Stromal cell of bone marrow (primary cell): ENCODE data around the gene CIB4.
A peak's percentile ranks its signal among the peaks of the same experiment; 100 is the strongest.

Source experiments
- DNase-seq: peaks from one replicate; pipeline ENCODE4 v3.0.0-alpha.2; 2012; ENCODE audit warnings: low read depth

The CIB4 gene

GRCh38 chr2:26606847-26607190, 34.3 kb downstream of the CIB4 start:
- no peak for DNase-seq

- no peak for DNase-seq
Observed at GRCh38 chr2:26605999-26606846, 34.9 kb downstream of the CIB4 start.

- DNase-seq, result peak; percentile 18
Observed at GRCh38 chr2:26605195-26605998, 35.8 kb downstream of the CIB4 start.

GRCh38 chr2:26602575-26602974, 38.6 kb downstream of the CIB4 start:
- DNase-seq, result no peak

GRCh38 chr2:26599387-26599786, 41.8 kb downstream of the CIB4 start:
- DNase-seq, result no peak

- no peak for DNase-seq
Observed at GRCh38 chr2:26598996-26599373, 42.2 kb downstream of the CIB4 start.

- DNase-seq, result no peak
Observed at GRCh38 chr2:26598336-26598995, 42.7 kb downstream of the CIB4 start.

GRCh38 chr2:26597197-26597596, 44.0 kb downstream of the CIB4 start:
- DNase-seq, result no peak

- DNase-seq, result no peak
Observed at GRCh38 chr2:26595146-26595545, 46.0 kb downstream of the CIB4 start.

- no peak for DNase-seq
Observed at GRCh38 chr2:26591619-26592505, 49.3 kb downstream of the CIB4 start.

GRCh38 chr2:26590980-26591618, 50.1 kb downstream of the CIB4 start:
- DNase-seq, result no peak

GRCh38 chr2:26590508-26590907, 50.7 kb downstream of the CIB4 start:
- DNase-seq, result no peak

- no peak for DNase-seq
Observed at GRCh38 chr2:26588576-26588975, 52.6 kb downstream of the CIB4 start.

- DNase-seq, result no peak
Observed at GRCh38 chr2:26587994-26588393, 53.2 kb downstream of the CIB4 start.

GRCh38 chr2:26585966-26586365, 55.2 kb downstream of the CIB4 start:
- DNase-seq, result no peak

- no peak for DNase-seq
Observed at GRCh38 chr2:26585100-26585499, 56.1 kb downstream of the CIB4 start.

GRCh38 chr2:26584656-26585055, 56.5 kb downstream of the CIB4 start:
- DNase-seq, result no peak

GRCh38 chr2:26584191-26584590, 57.0 kb downstream of the CIB4 start:
- DNase-seq, result no peak

- DNase-seq, result no peak
Observed at GRCh38 chr2:26583381-26583911, 57.7 kb downstream of the CIB4 start.

GRCh38 chr2:26582890-26583289, 58.3 kb downstream of the CIB4 start:
- no peak for DNase-seq
